HG03039 (cell line): ENCODE results near the gene OR5B21.

Experiments
- ATAC-seq: cut with Tn5 transposase; IDR thresholded peaks from one replicate; pipeline ENCODE4 v1.9.1; 2021; ENCODE audit warnings: mild to moderate bottlenecking, moderate library complexity; ENCODE audit not compliant: unreplicated experiment

The OR5B21 gene

GRCh38 chr11:58494101-58494500 lies 13.8 kb downstream of the OR5B21 start:
- ATAC-seq: no peak

- ATAC-seq: no peak
These were observed 14.2 kb downstream of the OR5B21 start for GRCh38 chr11:58493676-58494075.

- no peak for ATAC-seq
These were observed 17.1 kb downstream of the OR5B21 start for GRCh38 chr11:58490827-58491226.

GRCh38 chr11:58487170-58487569 lies 20.7 kb downstream of the OR5B21 start:
- no peak for ATAC-seq

GRCh38 chr11:58485961-58486360 lies 21.9 kb downstream of the OR5B21 start:
- no peak for ATAC-seq

GRCh38 chr11:58471892-58472291 lies 36.0 kb downstream of the OR5B21 start:
- no peak for ATAC-seq

GRCh38 chr11:58466293-58466692 lies 41.6 kb downstream of the OR5B21 start:
- no peak for ATAC-seq

- no peak for ATAC-seq
These were observed 42.2 kb downstream of the OR5B21 start for GRCh38 chr11:58465690-58466089.
